GM21723 (cell line): ENCODE measurements around the gene TSPAN9.

Source experiments
- ATAC-seq: cut with Tn5 transposase; IDR thresholded peaks from one replicate; pipeline ENCODE4 v1.9.1; 2021; ENCODE audit warnings: mild to moderate bottlenecking, moderate library complexity; ENCODE audit not compliant: unreplicated experiment

The TSPAN9 gene

DNA sequence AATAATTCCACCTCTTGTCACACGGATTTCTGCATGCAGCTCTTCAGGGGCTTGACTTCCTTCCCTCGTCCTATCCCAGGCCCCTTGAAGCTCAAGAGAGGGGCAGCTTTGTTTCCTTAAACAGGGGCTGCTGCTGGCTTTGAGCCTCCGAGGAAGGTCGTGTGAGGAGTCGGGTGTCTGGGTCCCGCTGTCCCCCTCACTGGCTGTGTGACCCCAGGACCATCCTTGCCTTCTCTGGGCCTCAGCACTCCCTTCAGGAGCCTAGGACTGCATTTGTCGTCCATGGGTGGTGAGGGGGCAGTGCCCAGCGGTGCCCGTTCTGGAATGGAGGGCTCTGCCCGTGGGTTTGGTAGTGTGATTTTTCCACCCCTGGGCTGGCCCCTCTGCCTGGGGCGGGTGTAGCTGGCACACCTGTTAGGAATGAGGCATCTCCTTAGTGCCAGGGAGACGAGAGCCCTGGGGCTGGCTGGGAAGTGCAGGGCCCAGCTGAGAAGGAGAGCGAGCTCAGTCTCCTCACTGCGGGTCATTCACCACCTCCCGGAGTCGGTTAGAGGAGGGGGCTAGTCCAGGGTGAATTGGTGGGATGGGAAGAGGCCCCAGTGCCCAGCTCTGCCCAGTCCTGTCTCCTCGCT lies 60.8 kb downstream of the TSPAN9 start:
- no peak for ATAC-seq

DNA sequence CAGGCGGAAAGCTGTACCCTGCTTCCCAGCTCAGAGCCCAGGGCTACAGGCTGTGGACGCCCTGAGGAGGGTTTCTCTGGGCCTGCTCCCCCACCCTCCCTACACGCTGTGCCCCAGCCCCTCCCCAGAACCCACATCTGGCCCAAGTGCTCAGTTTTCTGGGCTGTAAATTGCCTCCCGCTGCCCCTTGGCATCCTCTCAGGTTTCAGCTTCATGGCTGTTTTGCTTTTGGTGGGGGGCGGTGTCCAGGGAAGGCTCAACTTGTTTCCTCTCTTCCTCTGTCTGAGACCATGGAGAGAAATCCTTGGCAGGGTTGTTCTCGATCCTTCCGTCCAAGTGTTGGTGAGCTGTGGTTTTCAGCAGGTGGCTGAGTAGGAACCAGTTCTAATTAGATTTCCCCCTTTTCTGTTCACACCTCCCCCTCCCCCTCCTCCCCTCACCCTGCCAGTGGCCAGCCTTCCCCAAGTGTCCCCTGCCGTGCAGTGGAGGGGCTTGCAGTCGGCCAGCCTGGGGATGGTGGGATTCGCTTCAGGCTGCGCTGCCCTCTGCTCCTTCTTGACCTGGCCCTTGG lies 61.8 kb downstream of the TSPAN9 start:
- ATAC-seq = no peak

DNA sequence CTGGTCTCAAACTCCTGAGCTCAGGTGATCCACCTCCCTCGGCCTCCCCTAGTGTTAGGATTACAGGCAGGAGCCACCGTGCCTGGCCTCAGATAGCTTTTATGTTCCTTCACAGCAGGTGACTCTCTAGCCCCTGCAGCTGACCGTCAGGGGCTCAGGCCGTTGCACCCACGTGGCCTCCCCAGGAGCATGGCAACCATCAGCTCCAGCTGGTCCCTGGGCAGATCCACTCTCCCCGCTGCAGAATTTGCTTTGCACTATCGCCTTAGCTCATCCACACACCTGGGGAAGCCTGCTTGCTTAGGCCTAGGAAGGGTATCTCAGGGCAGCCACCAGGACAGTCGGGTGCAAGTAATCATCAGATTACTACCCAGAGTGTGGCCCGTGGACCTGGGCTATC lies 62.6 kb downstream of the TSPAN9 start:
- no peak for ATAC-seq

DNA sequence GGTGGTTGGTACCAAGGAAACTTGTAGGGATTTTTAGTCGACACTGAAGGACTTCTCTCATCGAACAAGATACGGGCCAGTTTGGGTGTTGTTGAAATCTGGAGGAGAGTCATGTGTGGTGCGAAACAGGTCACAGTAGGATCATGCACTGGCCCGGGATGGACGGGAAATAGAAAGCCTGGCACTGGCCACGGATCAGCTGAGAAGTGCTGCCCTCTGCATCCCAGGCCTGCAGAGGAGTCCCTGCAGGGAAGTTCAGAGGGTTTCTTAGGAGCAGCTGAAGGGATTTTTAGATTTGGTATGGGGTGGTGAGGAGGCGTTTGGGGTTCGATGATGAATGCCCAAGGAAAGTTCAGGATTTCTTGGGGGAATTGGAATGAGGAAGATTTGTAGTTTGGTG lies 63.1 kb downstream of the TSPAN9 start:
- ATAC-seq = no peak

DNA sequence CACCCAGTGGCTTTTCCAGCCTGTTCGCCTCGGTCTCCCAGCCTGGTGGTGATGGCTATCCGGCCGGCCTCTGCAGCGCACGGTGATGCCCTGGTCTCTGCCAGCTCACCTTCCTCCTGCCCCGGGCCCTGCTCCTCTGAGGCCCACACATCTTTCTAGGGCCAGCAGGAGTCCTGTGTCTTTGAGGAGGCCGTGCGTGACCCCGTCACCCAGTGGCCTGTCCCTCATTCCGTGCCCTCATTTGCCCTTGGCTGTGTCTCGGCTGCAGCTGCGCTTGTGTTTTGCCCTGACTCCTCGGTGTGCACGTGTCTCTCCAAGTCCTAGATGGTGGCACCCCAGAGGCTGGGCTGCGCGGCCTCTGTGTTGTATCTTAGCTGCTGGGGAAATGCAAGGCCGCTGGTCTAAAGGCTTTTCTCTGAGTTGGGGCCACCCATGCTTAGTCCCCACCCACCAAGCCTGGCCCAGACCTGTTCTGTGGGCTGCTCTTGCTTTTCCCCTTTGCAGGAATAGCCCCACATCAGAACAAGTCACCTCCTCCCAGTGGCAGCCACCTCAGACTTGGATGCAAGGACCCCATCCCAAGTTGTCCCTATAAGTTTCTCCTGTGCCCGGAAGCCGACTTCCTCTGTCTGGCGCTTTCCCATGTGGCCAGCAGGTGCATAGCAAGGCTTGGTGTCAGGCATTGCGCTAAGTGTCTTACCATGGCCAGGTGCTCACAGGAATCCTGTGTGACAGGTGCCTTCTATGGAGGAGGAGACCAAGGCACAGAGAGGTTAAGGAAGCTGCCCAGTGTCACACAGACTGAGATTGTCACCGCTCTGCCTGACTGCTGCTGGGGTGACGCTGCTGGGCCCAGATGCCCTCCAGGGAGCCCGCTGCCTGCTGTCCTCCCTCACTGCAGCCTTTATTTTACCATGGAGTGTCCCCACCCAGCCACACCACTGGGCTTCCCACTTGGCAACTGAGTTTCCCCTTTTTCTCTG lies 64.5 kb downstream of the TSPAN9 start:
- ATAC-seq = no peak

DNA sequence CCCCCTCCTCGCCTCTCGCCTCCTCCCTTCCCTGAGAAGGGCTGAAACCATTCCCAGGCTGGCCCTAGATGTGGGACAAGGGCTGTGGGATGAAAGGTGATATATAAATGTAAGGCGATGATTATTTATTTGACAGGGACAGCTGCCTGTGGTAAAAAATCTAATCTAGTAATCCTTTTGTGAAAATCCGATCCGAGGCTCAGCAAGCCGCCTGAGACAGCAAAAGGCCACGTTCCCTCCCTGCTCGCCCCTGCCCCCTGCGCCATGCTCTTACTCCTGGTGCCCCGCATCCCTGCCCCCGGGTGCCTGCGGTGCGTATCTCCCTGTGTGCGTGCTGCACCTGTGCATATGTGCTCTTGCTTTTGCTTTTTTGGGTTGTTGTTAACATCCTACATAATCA lies 65.2 kb downstream of the TSPAN9 start:
- ATAC-seq = no peak

DNA sequence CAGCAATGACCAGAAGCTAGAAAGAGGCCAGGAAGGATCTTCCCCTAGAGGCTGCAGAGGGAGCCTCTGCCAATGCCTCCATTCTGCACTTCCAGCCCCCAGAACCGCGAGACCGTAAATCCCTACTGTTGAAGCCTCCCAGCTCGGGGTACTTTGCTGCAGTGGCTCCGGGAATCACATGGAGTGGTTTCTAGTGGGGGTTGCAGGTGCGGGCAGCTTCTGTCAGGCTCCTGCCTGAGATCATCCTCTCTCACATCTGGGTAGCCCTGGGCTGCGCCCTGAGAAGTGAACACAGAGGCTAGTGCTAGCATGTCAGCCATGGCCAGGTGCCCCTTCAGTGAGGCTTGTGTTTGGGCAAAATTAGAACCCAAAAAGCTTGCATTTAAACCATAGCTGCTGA lies 67.3 kb downstream of the TSPAN9 start:
- no peak for ATAC-seq

DNA sequence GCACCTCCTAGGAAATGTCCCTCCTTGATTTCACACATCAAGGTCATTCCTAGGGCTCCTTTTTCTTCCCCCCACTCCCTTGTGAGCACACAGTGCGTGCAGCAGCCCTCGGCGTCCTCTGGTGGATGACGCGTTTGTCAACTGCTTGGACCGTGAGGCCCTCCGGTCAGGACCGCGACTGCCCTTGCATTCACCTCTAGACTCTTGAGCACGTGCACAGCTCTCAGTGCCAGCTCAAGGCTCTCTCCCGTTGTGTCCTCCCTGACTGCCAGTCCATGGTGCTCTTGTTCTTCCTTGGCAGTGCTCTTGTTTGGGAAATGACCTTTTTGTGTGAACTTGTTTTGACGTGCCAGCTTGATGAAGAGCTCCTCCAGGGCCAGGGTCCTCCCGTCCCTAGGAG lies 67.9 kb downstream of the TSPAN9 start:
- ATAC-seq = no peak

DNA sequence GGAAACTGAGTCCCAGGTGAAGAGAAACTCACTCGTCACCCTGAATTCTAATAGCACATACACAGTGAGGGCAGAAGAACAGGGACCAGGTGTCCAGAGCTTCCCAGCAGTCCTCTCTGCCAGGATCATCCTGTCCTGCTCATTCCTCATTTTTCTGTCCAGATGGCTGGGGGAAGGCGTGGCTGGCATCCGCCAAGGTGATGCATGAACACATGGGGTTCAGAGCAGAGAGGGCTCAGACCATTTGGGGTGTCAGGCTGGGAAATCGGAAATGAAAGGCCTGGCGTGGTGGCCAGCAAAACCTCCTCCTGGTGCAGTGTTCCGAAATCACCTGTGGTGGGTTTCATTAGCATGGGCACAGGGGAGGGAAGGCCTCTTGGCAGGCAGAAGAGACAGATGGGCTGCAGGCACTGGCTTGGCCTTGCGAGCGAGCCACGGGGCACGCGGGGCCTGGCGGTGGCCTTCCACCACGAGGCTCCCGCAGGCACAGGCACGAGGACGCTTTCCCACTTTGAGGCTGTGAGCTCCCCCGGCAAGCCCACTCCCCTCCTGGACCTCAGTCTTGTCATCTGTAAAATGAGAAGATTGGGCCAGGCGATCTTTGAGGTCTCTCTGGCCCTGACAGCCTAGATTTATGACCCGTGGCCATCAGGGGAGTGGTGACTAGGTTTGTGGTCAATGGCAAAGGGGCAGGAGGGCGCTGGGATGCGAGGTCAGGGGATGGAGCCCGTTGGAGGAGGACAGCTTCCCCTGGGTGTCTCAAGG lies 68.5 kb downstream of the TSPAN9 start:
- no peak for ATAC-seq

DNA sequence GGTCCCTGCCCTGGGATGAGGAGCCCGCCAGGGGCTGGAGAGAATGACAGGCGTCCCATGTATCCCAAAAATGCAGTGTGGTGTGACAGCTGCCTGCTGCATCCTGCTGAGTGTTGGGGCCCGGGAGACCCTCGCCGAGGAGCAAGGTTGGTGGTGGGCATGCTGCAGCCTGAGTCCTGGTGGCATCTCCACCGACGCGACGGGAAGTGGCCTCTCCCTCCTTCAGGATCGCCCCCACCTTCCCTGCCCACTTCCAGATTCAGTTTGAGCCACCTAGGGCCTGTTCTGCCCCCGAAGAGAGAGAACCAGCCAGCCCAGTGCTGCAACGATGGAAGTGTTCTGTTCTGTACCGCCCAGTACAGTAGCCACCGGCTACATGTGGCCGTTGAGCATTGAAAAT lies 70.1 kb downstream of the TSPAN9 start:
- ATAC-seq = no peak

DNA sequence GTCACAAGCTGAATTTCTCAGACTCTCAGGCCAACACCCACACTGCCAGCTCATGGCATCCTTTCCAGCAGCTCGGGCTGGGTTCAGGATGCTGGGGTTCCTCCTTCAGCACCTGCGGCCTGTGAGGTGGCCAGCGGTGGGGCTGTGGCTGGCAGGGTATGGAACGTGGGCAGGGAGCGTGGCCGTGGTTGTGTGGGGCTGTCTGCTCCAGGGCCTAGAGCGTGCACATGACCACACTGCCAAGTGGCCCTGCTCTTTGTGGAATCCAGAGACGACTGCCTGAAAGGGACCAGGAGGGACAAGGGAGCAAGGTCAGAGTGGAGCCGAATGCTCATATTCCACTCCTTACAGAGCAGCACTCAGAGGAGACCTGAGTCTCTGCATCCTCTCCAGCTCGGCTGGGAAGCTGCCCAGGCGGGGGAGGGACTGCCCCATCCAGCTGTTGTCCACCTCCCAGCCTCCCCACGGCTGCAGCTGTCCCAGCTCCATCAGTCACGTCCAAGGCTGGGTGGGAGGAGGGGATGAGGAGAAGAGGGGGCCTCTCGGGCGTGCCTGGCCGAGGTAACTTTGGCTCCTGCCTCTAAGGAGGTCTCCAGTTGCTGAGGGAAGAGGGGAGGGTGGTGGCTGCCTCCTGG lies 71.3 kb downstream of the TSPAN9 start:
- ATAC-seq = no peak

DNA sequence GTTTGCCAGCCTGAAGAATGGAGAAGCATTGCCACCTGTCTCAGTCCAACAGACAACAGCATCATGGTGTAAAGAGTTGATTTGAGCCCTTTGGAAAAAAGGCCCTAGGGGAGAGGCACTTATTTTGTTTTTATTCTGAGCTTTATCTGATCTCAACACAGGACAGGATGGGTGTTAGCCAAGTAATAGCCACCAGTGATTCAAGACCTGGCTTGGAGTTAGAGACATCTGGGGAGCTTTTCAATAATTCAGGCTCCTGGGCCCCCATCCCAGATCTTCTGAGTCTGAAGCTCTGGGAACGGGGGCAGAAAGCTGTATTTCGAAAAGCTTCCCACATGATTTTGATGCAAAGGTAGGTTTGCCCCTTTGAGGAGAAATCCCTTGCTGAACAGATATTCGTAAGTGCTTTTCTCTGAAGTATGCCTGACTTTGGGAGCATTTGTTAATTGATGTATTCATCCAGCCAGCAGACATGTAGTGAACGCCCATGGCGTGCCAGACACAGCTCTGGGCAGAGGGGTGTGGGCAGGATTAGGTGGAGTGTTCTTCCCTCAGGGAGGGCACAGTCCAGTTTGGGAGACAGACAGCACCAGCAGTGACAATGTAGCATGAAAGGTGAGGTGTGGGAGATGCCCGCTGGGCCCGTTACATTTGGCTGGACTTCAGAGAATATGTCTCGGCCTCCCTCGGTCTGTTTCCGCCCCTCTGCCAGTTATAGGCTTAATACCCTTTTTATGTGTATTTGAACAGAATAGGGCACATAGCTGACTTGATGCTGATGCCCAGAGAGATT lies 72.5 kb downstream of the TSPAN9 start:
- no peak for ATAC-seq

DNA sequence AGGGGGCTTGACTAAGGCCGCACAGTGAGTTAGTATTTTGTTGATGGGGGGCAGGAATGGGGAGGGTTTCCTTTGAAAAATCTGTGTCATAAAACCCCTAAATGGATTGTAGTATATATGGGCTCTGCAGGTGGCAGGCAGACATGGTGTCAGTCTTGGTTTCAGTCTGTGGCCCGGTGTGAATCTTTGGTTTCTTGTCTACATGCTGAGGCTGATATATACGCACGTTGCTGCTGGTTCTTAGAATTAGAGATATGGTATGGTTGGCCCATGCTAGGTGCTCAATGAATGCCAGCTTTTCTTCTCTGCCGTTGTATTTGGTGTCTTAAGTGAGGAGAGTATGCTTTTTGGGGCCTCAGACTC lies 73.1 kb downstream of the TSPAN9 start:
- no peak for ATAC-seq

DNA sequence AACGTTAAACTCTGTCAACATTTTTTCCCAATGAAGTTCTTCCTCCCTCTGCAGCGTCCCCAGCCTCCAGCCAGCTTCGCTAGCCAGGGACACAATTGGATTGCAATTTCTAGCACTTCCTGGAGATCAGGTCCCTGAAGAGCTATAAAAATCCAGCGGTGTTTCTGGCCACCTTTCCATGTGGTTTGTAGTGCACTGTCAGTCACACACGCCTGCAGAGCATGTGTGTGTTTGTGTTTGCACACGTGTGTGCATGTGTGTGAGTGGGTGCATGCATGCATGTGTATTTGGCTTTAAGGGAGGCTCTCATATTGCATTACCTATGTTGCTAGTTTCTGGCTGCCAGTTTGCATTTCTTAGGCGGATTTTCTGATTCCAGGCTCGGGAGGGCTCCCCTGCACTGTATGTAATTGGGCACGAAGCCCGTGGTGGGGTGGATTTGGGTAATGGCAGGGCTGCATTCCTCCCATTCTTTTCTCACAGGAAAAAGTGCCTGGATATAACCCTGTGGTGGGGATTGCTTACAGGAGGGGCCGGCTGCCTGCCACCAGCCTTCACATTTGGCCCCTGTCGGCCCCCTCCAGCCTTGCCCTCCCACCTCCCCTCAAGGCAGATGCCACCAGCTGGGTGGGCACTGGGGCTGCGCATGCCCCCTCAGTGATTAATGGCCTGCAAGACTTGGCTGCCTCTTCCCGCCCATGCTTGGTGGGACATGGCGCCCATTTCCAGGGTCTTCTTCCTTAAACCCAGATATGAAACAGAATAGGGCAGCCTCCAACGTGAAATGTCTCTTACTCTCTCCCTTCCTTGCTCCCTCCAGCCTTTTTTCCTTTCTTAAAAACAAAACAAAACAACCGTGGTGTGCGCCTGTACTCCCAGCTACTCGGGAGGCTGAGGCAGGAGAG lies 74.0 kb downstream of the TSPAN9 start:
- ATAC-seq = no peak

DNA sequence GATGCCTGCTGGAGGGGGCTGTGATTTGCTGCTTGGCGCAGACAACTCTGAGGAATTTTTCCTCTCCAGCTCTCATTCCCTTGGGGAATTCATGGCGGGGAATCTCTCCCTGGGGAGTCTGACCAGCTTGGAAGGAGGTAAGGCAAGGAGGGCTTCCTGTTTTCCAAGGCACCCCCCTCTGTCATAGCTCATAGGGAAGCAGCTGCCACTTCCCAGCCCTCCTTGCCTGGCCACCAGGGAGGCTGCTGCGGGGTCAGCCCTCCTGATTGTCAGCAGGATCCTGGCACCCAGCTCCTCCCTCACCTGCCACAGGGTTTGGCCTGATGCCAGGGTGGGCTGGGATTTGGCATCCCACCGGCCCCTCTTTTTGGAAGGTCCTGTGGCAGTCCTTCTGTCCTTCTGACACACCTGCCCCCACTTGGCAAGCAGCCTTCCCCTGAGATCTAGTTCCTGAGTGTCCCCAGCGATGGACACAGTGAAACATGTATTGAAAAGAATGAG lies 74.9 kb downstream of the TSPAN9 start:
- ATAC-seq = no peak

DNA sequence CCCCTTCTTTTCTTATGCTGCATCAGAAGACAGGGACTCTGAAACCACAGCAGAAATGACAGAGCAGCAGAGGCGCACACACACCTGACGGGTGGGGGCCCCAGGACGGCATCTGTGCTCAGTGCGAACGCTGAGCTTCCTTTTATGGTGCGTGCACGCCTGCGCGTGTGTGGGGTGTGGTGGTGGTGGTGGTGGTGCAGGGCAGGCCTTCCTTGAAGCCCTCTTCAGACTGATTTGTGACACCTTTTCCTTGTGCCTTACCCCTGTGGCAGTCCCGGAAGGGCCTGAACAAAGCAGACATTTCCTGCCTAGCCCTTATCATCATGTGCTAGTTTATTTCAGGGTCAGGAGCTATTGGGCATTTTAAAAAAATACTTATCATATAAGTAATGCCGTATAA lies 75.7 kb downstream of the TSPAN9 start:
- no peak for ATAC-seq

DNA sequence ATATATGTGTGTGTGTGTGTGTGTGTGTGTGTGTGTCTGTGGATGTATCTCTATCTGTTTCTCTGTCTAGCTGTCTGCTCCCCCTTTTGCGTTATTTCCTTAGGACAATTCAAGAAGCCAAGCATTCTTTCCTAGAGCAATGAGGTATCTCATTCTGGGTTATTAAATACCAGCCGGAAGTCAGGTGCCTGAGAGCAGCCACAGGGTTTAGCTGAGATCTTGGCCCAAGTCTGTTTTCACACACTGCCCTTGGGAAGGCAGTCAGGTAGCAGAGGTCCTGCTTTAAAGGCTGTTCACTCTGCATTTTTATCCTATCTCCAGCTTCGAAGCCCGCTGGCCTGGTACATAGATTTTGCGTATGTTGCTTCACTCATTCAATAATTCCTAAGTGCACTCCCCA lies 76.8 kb downstream of the TSPAN9 start:
- no peak for ATAC-seq

DNA sequence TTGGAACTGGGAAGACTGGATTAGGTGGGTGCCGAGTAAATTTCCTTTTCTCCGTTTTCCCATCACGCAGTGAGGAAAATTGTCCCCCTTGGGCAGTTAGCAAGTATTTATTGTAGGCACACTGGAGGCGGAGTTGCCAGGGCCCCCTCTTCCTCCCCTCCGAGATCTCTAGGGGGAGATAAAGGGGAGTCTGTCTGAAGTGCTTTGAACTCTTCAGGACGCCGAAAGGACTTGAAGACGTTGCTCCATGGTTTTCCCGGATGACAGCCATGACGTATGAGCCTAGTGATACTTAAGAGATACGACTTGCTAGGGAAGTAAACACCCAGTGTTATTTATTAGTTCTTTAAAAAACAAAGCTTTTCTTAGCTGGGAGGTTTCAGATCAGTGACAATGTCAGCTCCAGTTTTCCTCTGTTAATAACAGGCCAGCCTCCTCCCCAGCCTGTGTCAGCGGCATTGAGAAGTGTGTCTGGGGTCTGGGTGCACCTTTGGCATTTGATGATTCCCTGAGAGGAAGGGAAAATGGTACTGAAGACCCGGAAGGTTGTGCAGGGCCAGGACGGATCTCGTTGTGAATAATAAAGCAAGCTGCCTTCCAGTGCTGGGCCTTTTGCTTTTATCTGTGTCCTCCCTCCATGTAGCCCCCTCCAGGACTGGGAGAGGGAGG lies 78.7 kb downstream of the TSPAN9 start:
- no peak for ATAC-seq
